Measurements from ENCODE around the gene CASZ1.

Gene CASZ1

GRCh38 chr1:10704368-10704882 is 92.0 kb downstream of the CASZ1 start:
- DNase-seq (ENCODE audit: extremely low read depth, low read depth): no peak
- H3K4me3 ChIP-seq (replicated peaks; ENCODE audit: low read depth, low read length): no peak overlapping the region
- no peak for TF ChIP-seq CTCF (IDR thresholded peaks at IDR 0.05; ENCODE audit: low read depth, low read length, missing control alignments)

- TF ChIP-seq CTCF (IDR thresholded peaks at IDR 0.05; ENCODE audit: low read depth, low read length, missing control alignments): no peak
- H3K4me3 ChIP-seq (replicated peaks; ENCODE audit: low read depth, low read length): no peak overlapping the region
Observed at GRCh38 chr1:10703702-10704101, 92.7 kb downstream of the CASZ1 start.

GRCh38 chr1:10701145-10701544 is 95.3 kb downstream of the CASZ1 start:
- no peak overlapping the region for H3K4me3 ChIP-seq (replicated peaks; ENCODE audit: low read depth, low read length)
- TF ChIP-seq CTCF (IDR thresholded peaks at IDR 0.05; ENCODE audit: low read depth, low read length, missing control alignments): no peak
- DNase-seq (ENCODE audit: extremely low read depth, low read depth): no peak

More at GRCh38 chr1:10703702-10704101, 92.7 kb downstream of the CASZ1 start:
- no peak for DNase-seq (ENCODE audit: extremely low read depth, low read depth)

- no peak overlapping the region for H3K4me3 ChIP-seq (replicated peaks; ENCODE audit: low read depth, low read length)
- no peak for DNase-seq (ENCODE audit: extremely low read depth, low read depth)
- no peak for TF ChIP-seq CTCF (IDR thresholded peaks at IDR 0.05; ENCODE audit: low read depth, low read length, missing control alignments)
Observed at GRCh38 chr1:10699470-10699835, 97.0 kb downstream of the CASZ1 start.

GRCh38 chr1:10698726-10699469 is 97.5 kb downstream of the CASZ1 start:
- TF ChIP-seq CTCF (IDR thresholded peaks at IDR 0.05; ENCODE audit: low read depth, low read length, missing control alignments): no peak
- no peak overlapping the region for H3K4me3 ChIP-seq (replicated peaks; ENCODE audit: low read depth, low read length)
- DNase-seq (ENCODE audit: extremely low read depth, low read depth): no peak

- no peak overlapping the region for H3K4me3 ChIP-seq (replicated peaks; ENCODE audit: low read depth, low read length)
- DNase-seq (ENCODE audit: extremely low read depth, low read depth): no peak
- TF ChIP-seq CTCF (IDR thresholded peaks at IDR 0.05; ENCODE audit: low read depth, low read length, missing control alignments): no peak
Observed at GRCh38 chr1:10697621-10698160, 98.8 kb downstream of the CASZ1 start.

Data from HFF-Myc (cell line).